ENCODE measurements around the gene GIPC1. TPM values are rescaled to one million over a fixed set of nuclear protein-coding genes. Genes with fewer than 3 reads are reported as not detected.
"Not testable (repeated sequence)": the region's sequence is repeated elsewhere in the genome, so short reads cannot be mapped to it uniquely, and the experiment has no call there.

GIPC1 gene
- polyA plus RNA-seq (ENCODE audit: insufficient read length in 3 of 3), result 100 to 1,000 TPM in 1 of 3 donors, 10 to 100 TPM in 2; 93.8 to 104 (median 97.9) TPM
- long read RNA-seq, donor 1, transcript GIPC1-203 (9 exons, 1,926 nt), result major isoform, 21 of 41 reads
- long read RNA-seq, donor 1, transcript GIPC1-205 (8 exons, 1,386 nt), result minor isoform, 11 of 41 reads
- long read RNA-seq, donor 1, partial matches to known transcripts, result 5 of 41 reads
- long read RNA-seq, donor 1, other reads (novel, unspliced or antisense), result 0 of 41 reads
- long read RNA-seq, donor 2, transcript GIPC1-205 (8 exons, 1,386 nt), result minor isoform, 20 of 62 reads
- long read RNA-seq, donor 2, transcript GIPC1-213 (7 exons, 1,068 nt), result minor isoform, 6 of 62 reads
- long read RNA-seq, donor 2, transcript GIPC1-203 (9 exons, 1,926 nt), result major isoform, 25 of 62 reads
- long read RNA-seq, donor 2, partial matches to known transcripts, result 0 of 62 reads
- long read RNA-seq, donor 2, other reads (novel, unspliced or antisense), result 0 of 62 reads
- long read RNA-seq, donor 3, transcript GIPC1-203 (9 exons, 1,926 nt), result major isoform, 19 of 49 reads
- long read RNA-seq, donor 3, transcript GIPC1-205 (8 exons, 1,386 nt), result minor isoform, 18 of 49 reads
- long read RNA-seq, donor 3, partial matches to known transcripts, result 0 of 49 reads
- long read RNA-seq, donor 3, other reads (novel, unspliced or antisense), result 5 of 49 reads
- long read RNA-seq, donor 4, transcript GIPC1-211 (4 exons, 799 nt), result minor isoform, 6 of 56 reads
- long read RNA-seq, donor 4, transcript GIPC1-205 (8 exons, 1,386 nt), result minor isoform, 16 of 56 reads
- long read RNA-seq, donor 4, transcript GIPC1-203 (9 exons, 1,926 nt), result major isoform, 21 of 56 reads
- long read RNA-seq, donor 4, partial matches to known transcripts, result 5 of 56 reads
- long read RNA-seq, donor 4, other reads (novel, unspliced or antisense), result 0 of 56 reads
- long read RNA-seq, donor 5, transcript GIPC1-205 (8 exons, 1,386 nt), result minor isoform, 8 of 25 reads
- long read RNA-seq, donor 5, transcript GIPC1-203 (9 exons, 1,926 nt), result major isoform, 9 of 25 reads
- long read RNA-seq, donor 5, partial matches to known transcripts, result 0 of 25 reads
- long read RNA-seq, donor 5, other reads (novel, unspliced or antisense), result 0 of 25 reads
- long read RNA-seq, donor 6, transcript GIPC1-213 (7 exons, 1,068 nt), result minor isoform, 8 of 60 reads
- long read RNA-seq, donor 6, transcript GIPC1-205 (8 exons, 1,386 nt), result minor isoform, 15 of 60 reads
- long read RNA-seq, donor 6, transcript GIPC1-211 (4 exons, 799 nt), result minor isoform, 5 of 60 reads
- long read RNA-seq, donor 6, transcript GIPC1-203 (9 exons, 1,926 nt), result major isoform, 19 of 60 reads
- long read RNA-seq, donor 6, partial matches to known transcripts, result 0 of 60 reads
- long read RNA-seq, donor 6, other reads (novel, unspliced or antisense), result 5 of 60 reads
- long read RNA-seq, donor 7, transcript GIPC1-213 (7 exons, 1,068 nt), result minor isoform, 5 of 61 reads
- long read RNA-seq, donor 7, transcript GIPC1-203 (9 exons, 1,926 nt), result major isoform, 34 of 61 reads
- long read RNA-seq, donor 7, transcript GIPC1-205 (8 exons, 1,386 nt), result minor isoform, 18 of 61 reads
- long read RNA-seq, donor 7, partial matches to known transcripts, result 0 of 61 reads
- long read RNA-seq, donor 7, other reads (novel, unspliced or antisense), result 0 of 61 reads
- long read RNA-seq, donor 8, transcript GIPC1-203 (9 exons, 1,926 nt), result major isoform, 8 of 19 reads
- long read RNA-seq, donor 8, transcript GIPC1-205 (8 exons, 1,386 nt), result minor isoform, 7 of 19 reads
- long read RNA-seq, donor 8, partial matches to known transcripts, result 0 of 19 reads
- long read RNA-seq, donor 8, other reads (novel, unspliced or antisense), result 0 of 19 reads
- long read RNA-seq, donor 9, transcript GIPC1-205 (8 exons, 1,386 nt), result minor isoform, 15 of 57 reads
- long read RNA-seq, donor 9, transcript GIPC1-204 (3 exons, 2,071 nt), result minor isoform, 6 of 57 reads
- long read RNA-seq, donor 9, transcript GIPC1-203 (9 exons, 1,926 nt), result major isoform, 26 of 57 reads
- long read RNA-seq, donor 9, partial matches to known transcripts, result 0 of 57 reads
- long read RNA-seq, donor 9, other reads (novel, unspliced or antisense), result 0 of 57 reads
- long read RNA-seq, donor 10, transcript GIPC1-203 (9 exons, 1,926 nt), result major isoform, 13 of 28 reads
- long read RNA-seq, donor 10, transcript GIPC1-205 (8 exons, 1,386 nt), result minor isoform, 9 of 28 reads
- long read RNA-seq, donor 10, partial matches to known transcripts, result 0 of 28 reads
- long read RNA-seq, donor 10, other reads (novel, unspliced or antisense), result 0 of 28 reads
- long read RNA-seq, donor 11, transcript GIPC1-203 (9 exons, 1,926 nt), result major isoform, 12 of 25 reads
- long read RNA-seq, donor 11, transcript GIPC1-205 (8 exons, 1,386 nt), result minor isoform, 8 of 25 reads
- long read RNA-seq, donor 11, partial matches to known transcripts, result 0 of 25 reads
- long read RNA-seq, donor 11, other reads (novel, unspliced or antisense), result 0 of 25 reads
- long read RNA-seq, donor 12, transcript GIPC1-203 (9 exons, 1,926 nt), result major isoform, 26 of 54 reads
- long read RNA-seq, donor 12, transcript GIPC1-205 (8 exons, 1,386 nt), result minor isoform, 11 of 54 reads
- long read RNA-seq, donor 12, partial matches to known transcripts, result 5 of 54 reads
- long read RNA-seq, donor 12, other reads (novel, unspliced or antisense), result 0 of 54 reads
- long read RNA-seq, donor 13, transcript GIPC1-205 (8 exons, 1,386 nt), result major isoform, 6 of 18 reads
- long read RNA-seq, donor 13, transcript GIPC1-203 (9 exons, 1,926 nt), result minor isoform, 5 of 18 reads
- long read RNA-seq, donor 13, partial matches to known transcripts, result 0 of 18 reads
- long read RNA-seq, donor 13, other reads (novel, unspliced or antisense), result 0 of 18 reads
- long read RNA-seq, donor 14, result 0 reads
- long read RNA-seq, donor 15, result 0 reads
- long read RNA-seq, donor 16, transcript GIPC1-205 (8 exons, 1,386 nt), result major isoform, 18 of 64 reads
- long read RNA-seq, donor 16, transcript GIPC1-203 (9 exons, 1,926 nt), result minor isoform, 13 of 64 reads
- long read RNA-seq, donor 16, partial matches to known transcripts, result 25 of 64 reads
- long read RNA-seq, donor 16, other reads (novel, unspliced or antisense), result 0 of 64 reads

GRCh38 chr19:14496029-14496833 lies at the start of gene GIPC1:
GIPC1 (minus strand) TSS chr19:14496127; CDS start chr19:14482976, 13,151 bp downstream.
- DNase-seq, result peak; percentile 98

DNA sequence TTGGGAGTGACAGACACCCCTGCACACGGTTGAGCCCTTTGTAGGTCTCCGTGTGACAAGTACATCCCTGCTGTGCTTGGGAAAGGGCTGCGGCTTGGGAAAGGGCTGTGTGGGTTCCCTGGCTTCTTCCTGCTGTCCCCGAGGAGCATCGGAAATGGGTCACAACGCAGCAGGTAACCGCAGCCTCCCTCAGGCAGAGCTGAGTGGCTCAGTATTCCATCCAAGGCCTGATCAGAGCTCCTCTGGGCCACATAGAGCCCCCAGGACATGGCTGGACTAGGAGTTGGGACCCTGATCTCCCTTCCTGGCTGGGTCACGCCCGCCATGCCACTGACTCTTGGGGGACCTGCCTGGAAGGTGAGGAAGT lies 49.8 kb upstream of the GIPC1 start:
- DNase-seq, result no peak

- DNase-seq, result no peak
Measured at GRCh38 chr19:14544977-14545715, 49.2 kb upstream of the GIPC1 start.

DNA sequence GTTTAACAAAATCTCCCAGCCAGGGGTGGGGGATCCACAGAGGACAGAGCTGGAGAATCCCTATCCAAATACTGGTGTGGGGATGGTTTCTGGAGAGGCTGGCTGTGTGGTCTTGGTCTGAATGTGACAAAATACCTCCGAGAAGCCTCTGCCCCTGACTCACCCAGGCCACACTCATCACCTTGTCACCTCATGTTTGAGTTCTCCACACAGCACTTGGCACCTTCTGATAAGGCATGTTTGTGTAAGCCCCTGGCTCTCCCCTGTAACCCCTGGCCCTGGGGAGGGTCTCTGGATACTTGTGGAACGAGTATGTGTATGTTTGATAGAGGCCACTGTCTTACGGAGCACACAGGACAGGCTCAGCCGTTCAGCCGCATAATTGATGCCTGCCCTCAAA lies 48.1 kb upstream of the GIPC1 start:
- DNase-seq, result no peak

- no peak for DNase-seq
Measured at GRCh38 chr19:14542711-14543328, 46.9 kb upstream of the GIPC1 start.

- DNase-seq, result not testable (repeated sequence)
Measured at GRCh38 chr19:14541979-14542378, 46.1 kb upstream of the GIPC1 start.

DNA sequence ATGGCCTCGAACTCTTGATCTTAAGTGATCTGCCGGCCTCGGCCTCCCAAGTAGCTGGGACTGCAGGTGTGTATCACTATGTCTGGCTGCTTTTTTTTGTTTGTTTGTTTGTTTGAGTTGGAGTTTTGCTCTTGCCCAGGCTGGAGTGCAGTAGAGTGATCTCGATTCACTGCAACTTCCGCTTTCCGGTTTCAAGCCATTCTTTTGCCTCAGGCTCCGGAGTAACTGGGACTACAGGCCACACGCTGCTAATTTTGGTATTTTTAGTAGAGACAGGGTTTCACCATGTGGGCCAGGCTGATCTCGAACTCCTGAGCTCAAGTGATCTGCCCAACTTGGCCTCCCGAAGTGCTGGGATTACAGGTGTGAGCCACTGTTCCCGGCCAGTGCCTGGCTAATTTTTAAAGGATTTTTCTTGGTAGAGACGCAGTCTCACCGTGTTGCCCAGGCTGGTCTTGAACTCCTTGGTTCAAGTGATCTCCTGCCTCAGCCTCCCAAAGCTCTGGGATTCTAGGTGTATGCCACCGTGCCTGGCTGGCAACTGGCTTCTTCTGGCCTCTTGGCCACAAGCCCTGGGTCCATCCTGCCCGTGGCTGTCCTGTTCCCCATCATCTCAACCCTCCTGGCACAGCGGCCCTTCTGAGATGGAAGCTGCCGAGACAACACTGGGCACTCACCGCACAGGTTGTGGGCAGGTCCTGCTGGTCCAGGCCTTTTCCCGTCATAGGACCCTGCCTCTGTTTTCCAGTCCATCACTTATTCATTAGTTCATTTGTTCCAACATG lies 45.0 kb upstream of the GIPC1 start:
- DNase-seq, result no peak

- DNase-seq, result peak; percentile 58
Measured at GRCh38 chr19:14536926-14537692, 41.2 kb upstream of the GIPC1 start.

DNA sequence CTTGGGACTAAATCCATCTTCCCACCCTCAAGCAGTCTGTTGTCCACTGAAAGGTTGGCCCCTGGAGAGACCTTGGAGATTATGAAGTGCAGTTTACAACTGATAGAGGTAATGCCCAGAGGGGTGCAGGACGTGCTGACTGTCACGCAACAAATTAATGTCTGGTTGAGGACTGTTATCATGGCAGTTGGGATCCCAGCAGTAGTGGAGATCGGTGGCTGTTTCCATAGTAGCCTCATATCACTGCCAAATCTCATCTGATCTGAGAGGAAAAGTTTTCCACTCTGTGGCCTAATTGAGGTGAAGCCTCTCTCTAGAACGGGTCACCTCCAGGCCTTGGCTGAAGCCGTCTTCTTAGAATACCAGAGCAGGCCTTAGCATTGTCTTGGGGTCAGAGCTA lies 37.5 kb upstream of the GIPC1 start:
- DNase-seq, result no peak

- DNase-seq, result no peak
Measured at GRCh38 chr19:14530506-14530905, 34.6 kb upstream of the GIPC1 start.

- DNase-seq, result no peak
Measured at GRCh38 chr19:14530005-14530348, 34.0 kb upstream of the GIPC1 start.

DNA sequence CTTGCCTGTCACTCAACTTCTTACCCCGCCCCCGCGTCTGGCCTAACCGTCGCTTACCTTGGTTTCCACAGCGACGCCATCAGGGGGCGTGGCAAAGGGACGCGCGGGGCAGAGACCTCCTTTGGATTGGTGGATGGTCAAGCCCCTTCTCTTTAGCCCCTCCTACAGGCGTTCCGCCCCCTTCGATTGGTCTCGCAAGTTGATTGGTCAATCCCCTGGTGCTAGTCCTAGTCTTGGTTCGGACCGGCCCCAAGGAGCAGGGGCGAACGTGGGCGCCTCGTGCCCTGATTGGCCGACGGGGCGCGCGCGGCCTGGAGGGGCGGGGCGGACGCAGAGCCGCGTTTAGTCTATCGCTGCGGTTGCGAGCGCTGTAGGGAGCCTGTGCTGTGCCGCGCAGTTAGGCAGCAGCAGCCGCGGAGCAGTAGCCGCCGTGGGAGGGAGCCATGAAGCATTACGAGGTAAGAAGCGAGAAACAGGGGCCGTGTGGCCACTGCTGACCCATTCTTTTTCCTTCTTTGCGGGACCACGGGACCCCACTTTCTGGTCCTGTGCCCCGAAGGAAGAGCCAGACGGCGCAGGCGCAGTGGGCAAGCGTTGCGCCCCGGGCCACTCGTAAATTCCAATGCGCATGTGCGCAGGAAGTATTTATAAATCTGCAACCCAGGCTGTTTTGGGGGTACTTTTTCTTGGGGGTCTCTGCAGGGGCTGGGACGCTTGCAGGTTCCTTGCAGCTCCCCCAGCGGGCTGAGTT lies 33.5 kb upstream of the GIPC1 start, which contains the start of gene TECR:
TSS of gene TECR (plus strand) at position 341 of the 751 bp plus-strand sequence. CDS start at position 444, 103 bp downstream.
- DNase-seq, result peak; percentile 100
